Stimulated activated CD8-positive, alpha-beta memory T cell treated with anti-CD3 and anti-CD28 coated beads, Interleukin-7, amount 100 ng/mL, for 1 hour (primary cell): ENCODE measurements around the gene TBPL2.
"Not testable (repeated sequence)": the region's sequence is repeated elsewhere in the genome, so short reads cannot be mapped to it uniquely, and the experiment has no call there.

Experiments
- DNase-seq, 2 donors: peaks; one replicate each; pipeline ENCODE4 v3.0.0-alpha.2; 2020; ENCODE audit warnings: low read depth in 2 of 2

Gene TBPL2

DNA sequence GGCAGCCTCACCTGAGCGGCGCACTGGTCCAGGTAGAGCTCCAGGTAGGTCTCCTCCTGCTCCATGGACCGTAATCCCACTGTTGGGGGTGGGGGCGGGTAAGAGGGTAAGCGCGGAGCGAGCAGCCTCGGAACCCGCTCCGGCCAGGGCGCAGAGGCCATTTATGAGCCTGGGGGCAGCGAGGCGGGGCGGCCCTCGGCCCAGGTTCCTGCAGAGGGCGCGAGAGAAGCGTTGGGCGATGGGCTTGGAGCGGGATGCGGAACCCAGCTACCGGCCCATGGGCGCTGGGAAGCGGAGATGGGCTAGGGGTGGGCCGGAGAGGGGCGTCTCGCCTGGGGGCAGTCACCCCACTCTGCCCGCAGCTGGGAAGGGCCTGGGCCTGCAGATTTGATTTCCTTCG lies at the start of gene TBPL2:
TSS of gene TBPL2 (minus strand) at position 232 of the 400 bp plus-strand sequence. CDS start at position 65, 167 bp downstream.
- no peak for DNase-seq

GRCh38 chr14:55488204-55488603 lies 47.8 kb upstream of the TBPL2 start:
- no peak for DNase-seq

DNA sequence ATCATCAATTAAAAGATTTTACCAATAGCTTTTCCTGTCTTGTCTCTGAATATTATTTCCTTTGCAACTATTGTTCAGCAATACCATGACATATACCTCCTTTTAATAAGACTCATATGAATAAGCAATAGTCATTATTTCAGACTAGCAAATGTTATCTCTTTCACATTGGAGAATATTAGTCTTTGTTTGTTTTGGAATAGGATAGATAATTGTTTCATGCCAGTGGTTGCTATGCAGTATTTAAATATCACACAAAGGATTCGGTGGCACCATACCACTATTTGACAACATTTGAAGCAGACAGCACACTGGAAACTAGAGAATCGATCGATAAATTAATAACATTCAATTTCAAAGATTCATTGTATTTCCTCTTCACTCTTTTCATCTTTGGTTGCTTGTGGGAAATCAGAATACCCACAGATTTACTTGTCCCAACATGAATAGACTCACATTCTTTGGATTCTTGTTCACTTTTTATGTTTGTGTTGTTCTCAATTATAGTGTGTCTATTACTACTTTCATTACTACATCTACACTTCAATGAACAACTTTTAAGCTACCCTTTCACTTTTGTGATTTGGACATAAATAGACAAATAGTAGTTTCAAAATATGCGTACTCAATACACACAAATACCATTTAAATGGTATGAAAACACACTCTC lies 42.7 kb upstream of the TBPL2 start:
- DNase-seq, result no peak

- DNase-seq, result no peak
These were observed 41.4 kb upstream of the TBPL2 start for GRCh38 chr14:55481769-55482168.

DNA sequence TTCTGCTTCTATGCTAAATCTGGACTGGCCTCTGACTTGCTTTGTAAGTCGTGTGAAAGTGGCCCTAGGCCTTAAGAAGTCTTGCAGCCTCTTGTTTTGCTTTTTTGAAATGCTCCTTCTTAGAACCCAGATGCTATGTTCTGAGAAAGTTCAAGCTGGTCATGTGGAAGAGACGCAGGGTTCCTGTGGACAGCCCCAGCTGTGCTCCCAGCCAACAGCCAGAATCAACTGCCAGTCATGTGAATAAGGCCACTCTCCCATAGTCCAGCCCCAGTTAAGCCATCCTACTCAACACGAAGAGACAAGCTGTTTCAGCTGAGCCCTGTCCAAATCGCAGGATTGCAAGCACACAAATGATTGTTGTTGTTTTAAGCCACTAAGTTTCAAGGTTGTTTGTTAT lies 37.3 kb upstream of the TBPL2 start:
- DNase-seq, result no peak

DNA sequence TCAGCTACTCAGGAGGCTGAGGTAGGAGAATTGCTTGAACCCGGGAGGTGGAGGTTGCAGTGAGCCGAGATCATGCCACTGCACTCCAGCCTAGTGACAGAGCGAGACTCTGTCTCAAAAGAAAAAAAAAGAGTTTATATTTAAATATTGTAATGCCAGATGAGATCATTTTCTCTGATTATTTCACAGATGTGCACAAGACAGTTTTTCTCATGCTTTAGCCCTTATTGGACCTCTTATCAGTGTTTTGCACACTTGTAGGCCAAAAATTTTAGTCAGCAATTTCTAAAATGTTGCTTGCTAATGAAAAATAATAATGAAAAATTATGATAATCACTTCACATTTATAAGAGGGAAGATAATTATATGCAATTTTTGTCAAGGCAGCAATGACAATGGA lies 36.0 kb upstream of the TBPL2 start:
- not testable (repeated sequence) for DNase-seq

- no peak for DNase-seq
These were observed 33.4 kb upstream of the TBPL2 start for GRCh38 chr14:55473786-55474185.

DNA sequence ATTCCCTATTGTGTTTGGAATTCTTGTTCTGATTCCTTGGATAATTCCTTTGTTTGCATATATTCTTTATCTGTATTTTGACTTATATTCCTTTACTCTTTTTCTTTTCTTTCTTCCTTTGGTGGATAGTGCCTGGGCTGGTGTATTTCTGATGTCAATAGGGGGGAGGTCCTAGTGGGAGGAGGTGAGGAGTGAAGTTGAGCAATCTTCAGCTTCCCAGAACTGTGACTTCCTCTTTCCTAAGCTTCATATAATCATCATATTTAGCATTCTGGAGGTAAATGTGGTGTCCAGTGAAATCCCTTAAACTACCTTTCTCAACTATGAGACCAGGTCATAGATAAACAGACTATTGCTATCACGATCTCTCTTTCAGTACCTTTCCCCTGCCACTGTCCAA lies 29.6 kb upstream of the TBPL2 start:
- DNase-seq, result no peak

DNA sequence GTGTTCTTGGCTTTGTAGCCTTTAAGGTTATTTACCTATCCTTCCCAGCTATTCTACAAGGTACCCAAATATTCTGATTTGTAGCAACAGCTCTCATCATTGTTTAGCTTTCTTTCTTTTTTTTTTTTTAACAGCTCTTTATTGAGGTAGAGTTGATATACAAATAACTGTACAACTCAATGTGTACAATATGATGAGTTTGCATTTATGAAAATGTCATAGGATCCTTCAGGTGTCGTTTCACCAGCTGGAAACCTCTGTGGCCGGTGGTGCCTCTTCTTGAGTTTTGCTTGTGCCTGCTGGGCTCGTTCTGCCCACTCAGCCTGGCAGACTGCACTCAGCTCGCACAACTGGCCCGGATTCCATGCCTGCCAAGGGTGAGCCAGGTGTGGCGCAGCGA lies 26.9 kb upstream of the TBPL2 start:
- no peak for DNase-seq

GRCh38 chr14:55458800-55459515 lies 18.5 kb upstream of the TBPL2 start:
- DNase-seq, result no peak

DNA sequence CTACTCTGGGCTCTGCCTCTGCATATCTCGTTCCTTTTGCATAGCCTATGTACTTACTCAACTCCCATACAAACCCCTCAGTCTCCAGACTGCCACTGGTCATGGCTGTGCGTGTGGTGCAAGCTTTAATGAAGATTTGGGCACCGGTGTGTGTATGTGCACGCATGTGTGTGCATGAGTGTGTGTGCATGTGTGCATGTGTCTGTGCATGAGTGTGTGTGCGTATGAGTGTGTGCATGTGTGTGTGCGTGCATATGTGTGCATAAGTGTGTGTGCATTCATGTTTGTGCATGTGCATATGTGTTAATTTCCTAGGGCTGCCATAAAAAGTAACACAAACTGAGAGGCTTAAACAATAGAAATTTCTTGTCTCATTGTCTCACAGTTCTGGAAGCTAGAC lies 17.1 kb upstream of the TBPL2 start:
- no peak for DNase-seq

- DNase-seq, result not testable (repeated sequence)
These were observed 16.0 kb upstream of the TBPL2 start for GRCh38 chr14:55456411-55456810.

GRCh38 chr14:55454264-55455002 lies 14.0 kb upstream of the TBPL2 start:
- DNase-seq, result no peak

- no peak for DNase-seq
These were observed 11.5 kb upstream of the TBPL2 start for GRCh38 chr14:55451950-55452349.

GRCh38 chr14:55451398-55451797 lies 11.0 kb upstream of the TBPL2 start:
- no peak for DNase-seq

DNA sequence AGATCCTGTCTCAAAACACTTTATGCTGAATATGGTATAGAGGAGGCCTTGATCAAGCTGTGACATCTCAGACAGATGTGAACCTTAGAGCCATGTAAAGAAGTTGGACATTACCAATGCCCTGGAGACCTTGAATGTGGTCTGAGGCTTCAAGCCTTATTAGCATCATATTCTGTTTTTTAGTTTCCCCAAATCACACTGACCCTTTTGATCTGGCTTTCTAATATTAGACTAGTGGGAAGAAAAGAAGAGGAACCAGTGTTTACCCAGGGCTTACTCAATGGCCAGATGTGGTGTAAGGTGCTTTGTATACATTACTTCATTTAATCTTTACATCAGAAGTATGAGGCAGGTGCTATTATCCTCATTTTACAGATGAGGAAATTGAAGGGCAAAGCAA lies 10.6 kb upstream of the TBPL2 start:
- DNase-seq, result no peak

DNA sequence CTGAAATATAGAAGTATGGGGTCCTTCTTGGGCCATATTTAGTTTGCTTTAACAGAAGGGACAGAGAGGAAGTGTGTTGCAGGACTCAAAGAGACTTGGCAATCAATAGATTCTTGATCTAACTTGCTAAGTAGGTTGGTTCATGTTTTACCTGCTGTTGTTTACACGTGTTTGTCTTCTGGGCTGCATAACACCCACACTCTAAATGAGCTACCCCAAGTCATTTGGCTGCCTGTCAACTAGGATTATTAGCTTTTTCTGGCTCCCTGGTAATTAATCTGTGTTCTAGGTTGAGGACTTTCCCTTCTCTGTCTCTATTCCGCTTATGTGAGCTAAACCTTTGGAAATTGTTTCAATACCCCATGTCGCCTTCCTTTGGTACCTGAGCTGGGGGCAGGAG lies 10.1 kb upstream of the TBPL2 start:
- DNase-seq, result no peak

DNA sequence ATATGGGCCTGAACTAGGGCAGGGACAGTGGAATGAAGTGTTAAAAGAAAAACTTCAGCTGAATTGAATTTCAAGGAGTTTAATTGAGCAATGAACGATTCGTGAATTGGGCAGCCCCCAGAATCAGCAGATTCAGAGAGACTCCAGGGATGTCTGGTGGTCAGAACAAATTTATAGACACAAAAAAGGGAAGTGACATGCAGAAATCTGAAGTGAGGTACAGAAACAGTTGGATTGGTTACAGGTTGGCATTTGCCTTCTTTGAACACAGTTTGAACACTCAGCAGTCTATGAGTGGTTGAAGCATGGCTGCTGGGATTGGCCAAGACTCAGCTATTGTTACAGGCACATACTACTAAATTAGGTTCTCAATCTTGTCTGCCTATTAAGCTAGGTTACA lies 9.7 kb upstream of the TBPL2 start:
- no peak for DNase-seq

DNA sequence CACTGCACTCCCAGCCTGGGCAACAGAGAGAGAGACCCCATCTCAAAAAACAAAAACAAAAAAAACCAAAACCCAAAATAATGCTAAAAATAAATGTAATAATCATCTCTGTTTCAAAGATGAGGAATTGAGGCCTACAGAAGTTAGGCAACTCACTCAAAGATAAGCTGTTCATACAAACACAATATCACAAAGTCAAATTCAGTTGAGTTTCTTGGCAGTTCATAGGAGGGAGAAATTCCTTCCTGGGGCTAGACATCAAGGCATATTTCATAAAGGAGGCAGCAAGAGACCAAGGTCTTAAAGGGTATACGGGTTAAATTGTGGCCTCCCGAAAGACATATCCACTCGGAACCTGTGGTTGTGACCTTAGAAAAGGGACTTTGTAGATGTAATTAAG lies 8.7 kb upstream of the TBPL2 start:
- DNase-seq, result no peak

GRCh38 chr14:55448141-55448614 lies 7.8 kb upstream of the TBPL2 start:
- DNase-seq, result no peak

- DNase-seq, result no peak
These were observed 6.4 kb upstream of the TBPL2 start for GRCh38 chr14:55446833-55447232.

DNA sequence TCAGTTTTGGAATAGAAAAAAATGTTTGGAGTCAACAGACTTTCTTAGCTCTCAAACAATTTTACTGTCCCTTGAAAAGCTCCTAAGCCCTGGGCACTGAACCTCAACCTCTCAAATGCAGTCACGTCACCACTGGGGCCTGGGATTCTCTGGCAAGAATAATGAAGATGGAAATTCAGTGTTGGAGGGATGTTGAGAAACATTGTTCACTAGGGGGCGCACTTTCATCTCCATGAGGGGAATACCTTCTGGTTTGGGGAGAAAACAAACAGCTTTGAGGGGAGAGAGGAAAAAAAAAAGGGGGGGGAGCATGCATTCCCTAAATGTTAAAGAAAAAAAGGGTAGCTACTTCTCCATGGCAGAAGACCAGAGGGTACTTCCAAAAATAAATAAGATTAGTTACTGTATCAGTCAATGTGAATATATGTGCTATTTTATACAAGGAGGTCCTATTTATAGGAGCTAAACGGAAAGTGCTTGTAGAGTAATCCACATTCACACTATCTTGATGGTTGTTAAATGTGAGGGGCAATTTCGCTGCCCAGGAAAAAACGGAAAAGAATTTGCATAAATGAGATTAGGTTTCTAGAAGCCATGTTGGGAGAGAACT lies 5.8 kb upstream of the TBPL2 start:
- peak in 1 of 2 donors; percentile 20 for DNase-seq
